ENCODE data around the gene OR7G2.

The OR7G2 gene

DNA sequence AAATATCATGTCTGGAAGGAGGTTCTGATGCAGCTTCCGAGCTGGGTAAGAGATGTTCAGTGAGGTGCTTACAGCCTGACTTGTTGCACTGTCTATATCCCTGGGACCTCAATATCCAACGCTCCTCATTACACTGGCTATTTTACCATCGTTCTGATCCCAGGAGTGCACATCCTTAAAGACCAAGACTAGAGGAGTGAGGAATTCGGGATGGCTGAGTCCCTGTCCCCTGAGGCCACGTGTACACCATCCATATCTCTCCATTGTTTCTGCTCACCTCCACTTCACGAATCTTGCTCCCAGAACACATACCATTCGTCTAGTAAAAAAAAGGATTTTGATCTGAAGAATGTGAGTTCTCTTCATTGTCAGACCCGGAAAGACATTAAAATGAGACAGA lies at the start of gene OR7G2:
Gene OR7G2 (minus strand): TSS at position 101 of the 400 bp plus-strand sequence. CDS start 4,232 bp downstream, outside the sequence.
- no peak for DNase-seq

DNA sequence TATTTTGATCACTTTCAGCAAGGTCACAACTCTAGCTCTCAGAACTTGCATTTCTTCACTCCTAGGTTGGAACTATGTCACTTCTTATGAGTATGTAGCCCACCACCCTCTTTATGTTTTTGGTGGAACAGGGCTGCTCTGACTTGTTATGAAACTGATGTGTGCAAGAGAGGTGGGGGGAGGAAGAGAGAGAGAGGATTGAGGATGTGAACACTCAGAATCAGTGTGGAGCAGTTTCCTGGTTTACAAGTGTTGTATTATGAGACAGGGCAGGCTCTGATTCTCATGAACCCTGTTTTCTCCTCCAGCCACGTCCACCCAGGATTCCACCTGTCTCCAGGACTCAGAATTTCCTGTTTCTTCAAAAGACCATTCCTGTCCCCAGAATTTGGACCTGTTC lies 49.0 kb upstream of the OR7G2 start:
- DNase-seq = no peak

DNA sequence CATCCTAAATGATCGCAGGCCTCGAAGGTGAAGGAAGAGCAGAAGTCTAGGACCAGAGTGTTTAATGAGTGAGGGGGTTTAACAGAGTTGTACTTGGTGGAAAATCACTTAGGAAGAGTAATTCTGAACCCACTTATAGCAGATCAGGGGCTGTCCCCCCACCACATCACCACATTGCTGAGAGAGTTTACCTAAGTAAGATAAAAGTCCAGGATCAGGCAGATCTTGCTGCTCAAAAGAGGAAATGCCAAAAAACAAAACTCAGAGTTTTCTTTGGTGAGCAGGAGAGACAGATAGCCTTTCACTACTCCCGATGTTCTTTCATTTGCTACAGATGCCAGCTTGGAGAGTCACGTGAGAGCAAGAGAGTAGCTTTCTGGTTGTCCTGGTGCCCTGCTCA lies 48.3 kb upstream of the OR7G2 start:
- no peak for DNase-seq

DNA sequence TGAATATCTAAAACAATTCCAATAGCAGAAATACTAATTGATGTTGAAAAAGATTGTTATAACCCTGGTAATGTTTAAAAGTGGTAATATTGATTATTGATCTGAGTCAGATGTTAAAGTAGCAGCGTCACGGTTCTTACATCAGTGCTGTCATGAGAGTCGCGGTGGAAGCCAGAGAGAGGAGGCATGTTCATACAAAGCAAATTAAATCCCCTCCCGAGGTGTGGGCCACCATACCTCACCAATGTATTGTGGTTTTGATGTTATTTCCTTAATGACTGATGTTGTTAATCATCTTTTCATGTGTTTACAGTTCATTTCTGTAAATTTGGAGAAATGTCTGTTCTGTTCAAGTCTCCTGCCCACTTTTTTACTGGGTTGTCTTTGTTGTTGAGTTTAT lies 44.1 kb upstream of the OR7G2 start:
- DNase-seq = no peak

DNA sequence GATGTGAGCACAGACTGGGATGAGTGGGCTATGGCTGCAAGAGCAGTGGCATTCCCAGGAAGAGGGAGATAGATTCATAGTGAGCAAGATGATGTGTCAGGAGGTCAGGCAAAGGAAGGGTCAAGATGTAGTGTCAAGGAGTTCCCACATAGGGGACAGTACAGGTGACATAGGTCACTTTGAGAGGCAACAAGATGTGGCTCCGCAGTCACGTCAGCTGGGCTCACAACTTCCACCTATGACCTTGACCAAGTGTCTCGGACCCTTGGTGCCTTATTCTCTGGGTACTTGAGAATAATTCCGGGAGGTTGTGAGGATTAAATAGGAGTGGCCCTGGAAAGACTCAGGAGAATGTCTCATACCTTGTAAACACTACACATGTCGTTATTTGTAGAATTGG lies 43.4 kb upstream of the OR7G2 start:
- DNase-seq = no peak

DNA sequence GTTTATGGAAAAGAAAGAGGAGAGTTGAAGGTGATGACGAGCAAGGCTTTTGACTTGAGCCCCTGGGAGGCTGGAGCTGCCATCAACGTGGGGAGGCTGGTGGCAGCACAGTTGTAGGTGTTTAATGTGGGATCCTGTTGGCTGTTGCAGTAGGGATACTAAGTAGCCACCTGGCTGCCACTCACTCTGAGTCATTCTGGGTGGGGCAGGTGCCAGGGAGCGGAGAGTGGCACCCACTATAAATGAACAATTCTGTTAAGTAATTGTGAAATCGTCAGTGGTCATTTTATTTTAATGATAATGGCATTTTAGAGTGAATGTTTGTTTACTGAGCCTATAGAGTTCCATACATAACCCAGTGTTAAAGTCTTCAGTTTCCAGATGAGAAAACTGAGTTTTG lies 42.7 kb upstream of the OR7G2 start:
- no peak for DNase-seq

DNA sequence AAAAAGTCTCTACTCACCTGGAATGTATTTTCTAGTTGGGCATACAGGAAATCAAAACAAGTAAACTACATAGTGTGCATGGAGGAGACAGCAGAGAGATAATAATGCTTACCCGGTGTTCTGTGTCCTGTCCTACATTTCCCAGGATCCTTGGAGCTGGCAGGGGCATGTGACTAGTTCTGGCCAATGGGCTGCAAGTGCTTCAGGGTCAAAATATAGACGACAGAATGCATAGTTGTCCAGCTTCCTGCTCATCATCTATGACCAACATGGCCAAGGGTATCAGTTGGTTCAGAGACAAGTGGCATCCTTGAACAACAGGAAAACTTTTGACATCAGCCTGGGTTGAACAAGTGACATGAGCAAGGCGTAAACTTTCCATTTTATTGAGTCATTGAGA lies 41.4 kb upstream of the OR7G2 start:
- no peak for DNase-seq

DNA sequence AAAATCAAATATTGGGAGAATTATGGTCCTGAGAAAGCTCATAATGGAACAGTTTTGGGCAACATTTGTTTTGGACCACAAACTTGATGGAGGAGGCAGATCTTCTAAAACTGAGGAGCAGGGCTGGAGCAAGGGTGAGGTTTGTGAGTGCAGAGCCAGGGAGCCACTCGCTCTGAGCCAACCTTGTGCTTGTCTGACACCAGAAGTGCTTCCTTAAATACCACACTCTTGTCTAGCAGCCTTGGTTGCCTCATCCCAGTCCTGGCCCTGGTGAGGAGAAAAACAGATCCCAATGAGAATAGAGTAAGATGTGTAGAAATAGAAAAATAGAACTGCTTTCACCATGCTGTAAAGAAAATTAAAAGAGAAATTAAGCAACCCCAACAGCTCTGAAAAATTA lies 39.6 kb upstream of the OR7G2 start:
- no peak for DNase-seq

DNA sequence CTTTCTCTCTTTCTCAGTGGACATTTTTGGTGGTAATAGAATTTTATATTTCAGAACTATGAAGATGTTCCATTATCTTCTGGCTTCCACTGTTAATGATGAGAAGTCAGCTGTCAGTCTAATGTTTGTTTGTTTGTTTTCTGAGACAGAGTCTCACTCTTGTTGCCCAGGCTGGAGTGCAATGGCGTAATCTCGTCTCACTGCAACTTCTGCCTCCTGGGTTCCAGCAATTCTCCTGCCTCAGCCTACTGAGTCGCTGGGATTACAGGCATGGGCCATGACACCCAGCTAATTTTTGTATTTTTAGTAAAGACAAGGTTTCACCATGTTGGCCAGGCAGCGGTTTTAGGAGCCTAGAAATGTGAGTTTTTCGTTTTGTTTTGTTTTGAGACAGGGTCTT lies 37.6 kb upstream of the OR7G2 start:
- peak; percentile 19 for DNase-seq

DNA sequence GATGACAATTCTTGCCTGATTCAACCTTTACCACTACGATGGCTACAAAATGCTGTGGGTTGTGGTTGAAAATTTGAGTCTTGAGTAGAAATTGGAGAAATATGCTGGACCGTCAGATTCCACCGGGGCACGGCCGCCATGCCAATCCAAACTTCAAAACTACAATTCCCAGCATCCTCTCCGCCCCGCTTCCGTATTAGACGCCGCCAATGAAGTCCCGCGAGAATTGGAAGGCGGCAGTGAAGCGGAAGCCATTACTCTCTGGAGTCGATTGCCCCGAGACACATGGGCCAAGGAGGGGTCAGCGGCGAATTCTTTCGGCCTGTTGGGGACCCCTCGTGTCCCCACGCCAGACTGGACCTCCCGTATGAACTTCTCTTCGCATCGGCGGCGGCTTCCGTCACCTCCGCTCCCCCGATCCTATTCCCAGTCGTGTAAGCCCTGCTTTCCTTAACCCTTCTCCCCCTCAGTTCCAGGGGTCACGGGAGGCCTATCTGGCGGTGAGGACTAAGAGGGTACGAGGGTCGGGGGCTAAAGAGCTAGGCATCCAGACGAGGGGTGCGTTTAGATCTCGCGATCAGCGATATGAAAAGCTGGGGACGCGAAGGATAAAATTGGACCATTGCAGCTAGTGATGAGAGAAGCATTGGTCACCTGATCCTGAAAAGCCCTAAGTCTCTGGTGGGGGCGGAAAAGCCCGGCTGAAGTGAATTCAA lies 33.0 kb upstream of the OR7G2 start, which contains the start of gene ZNF317:
Gene ZNF317 (plus strand): TSS at position 239 of the 716 bp plus-strand sequence. CDS start 15,620 bp downstream, outside the sequence.
- peak; percentile 96 for DNase-seq

DNA sequence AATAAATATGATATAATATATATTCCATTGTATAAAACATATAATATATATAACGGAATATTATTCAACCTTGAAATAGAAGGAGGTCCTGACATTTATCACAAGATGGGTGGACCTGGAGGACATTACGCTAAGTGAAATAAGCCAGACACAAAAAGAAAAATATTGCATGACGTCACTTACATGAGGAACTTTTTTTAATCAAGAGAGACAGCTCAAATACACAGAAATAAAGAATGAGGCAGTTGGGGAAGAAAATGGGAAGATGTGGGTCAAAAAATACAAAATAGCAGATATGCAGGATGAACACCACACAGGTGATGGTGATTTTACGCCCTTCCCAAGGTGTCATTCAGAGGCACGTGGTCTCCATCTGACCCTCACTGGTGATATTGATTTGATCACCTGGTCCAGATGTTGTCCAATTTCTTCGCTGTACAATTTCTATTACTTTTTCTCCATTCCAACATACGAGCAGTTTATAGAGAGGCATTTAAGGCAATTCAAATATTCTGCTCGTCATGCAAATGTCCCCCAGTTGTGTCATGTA lies 32.4 kb upstream of the OR7G2 start:
- DNase-seq = no peak

DNA sequence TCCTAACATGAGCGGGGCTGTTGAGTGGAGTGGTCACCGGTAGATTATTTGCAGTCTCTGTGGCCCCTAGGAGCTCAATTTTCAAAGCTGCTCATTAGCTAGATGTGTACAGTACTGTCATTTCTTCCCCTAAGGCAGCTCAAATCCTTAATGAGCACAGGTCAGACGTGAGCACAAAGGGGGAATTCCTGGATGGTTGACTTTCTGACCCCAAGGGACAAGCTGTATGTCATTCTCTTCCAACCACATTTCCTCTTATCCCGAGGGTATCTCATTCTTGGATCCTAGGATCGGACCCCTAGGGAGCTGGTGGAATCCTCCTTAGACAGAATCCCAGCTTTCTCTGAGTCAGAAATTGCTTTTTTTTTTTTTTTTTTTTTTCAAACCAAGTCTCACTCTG lies 25.1 kb upstream of the OR7G2 start:
- no peak for DNase-seq

DNA sequence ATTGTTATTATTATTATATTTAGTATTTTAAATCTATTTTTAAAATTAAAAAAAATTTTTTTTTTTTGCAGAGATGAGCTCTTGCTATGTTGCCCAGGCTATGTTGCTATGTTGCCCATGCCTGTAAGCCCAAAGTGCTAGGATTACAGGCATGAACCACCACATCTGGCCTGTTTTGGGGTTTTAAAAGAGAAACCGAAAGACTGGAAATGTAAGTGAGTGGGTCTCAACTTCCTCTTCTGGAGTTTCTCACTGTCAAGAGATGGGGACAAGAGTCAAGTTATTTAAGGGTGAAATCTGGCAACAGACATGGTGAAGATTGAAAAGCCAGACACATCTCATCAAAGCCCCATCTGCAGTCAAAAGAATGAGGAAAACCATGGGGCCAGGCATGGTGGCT lies 23.7 kb upstream of the OR7G2 start:
- DNase-seq = no peak

DNA sequence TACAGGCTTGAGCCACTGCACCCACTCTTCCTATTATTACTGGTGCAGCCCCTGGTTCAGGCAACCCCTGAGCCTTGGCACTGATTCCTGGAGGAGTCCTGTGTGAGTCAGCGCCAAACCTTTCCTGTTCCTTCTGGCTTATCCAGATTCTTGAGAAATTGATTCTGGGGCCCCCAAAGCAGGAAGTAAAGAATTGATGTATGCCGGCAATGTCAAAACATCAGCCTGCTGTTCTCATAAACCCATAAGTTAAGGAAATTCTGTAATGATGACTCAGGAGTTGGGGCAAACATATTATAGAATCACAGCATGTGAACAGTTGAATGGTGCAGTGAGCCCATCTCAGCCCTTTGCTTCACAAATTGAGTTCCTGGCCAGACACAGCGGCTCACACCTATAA lies 20.9 kb upstream of the OR7G2 start:
- DNase-seq = no peak

DNA sequence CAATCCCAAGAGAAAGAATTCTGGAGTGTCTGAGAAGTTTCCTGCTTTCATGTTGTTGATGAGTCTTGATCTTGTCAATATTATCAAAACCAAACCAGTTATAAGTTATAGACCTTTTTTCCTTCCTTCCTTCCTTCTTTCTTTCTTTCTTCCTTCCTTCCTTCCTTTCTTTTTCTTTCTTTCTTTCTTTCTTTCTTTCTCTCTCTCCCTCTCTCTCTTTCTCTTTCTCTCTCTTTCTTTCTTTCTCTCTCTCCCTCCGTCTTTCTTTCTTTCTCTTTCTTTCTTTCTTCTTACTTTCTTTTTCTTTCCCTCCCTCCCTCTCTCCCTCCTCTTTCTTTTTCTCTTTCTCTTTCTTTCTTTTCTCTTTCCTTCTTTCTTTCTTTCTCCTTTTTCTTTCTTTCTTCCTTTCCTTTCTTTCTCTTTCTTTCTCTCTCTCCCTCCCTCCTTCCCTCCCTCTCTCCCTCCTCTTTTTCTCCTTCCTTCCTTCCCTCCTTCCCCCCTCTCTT lies 19.7 kb upstream of the OR7G2 start, which contains the start of gene OR7G3:
Gene OR7G3 (minus strand): TSS at position 51 of the 506 bp plus-strand sequence. CDS start 0 bp downstream, at position 51.
- DNase-seq = no peak

DNA sequence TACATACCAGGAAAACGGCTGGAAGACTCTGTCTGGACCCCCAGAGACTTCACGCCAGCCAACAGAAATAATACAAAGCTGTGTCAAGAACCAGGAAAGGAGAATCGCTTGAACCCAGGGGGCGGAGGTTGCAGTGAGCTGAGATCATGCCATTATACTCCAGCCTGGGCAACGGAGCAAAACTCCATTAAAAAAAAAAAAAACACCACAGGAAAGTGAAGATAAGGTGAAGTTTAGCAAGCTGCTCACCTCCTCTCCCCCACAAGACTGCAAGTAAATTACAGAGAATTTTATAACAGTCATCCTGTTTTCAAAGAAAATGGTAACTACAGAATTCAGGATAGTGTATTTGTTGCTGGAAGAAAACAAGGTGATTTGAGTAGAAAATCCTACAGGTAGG lies 9.3 kb upstream of the OR7G2 start:
- no peak for DNase-seq

DNA sequence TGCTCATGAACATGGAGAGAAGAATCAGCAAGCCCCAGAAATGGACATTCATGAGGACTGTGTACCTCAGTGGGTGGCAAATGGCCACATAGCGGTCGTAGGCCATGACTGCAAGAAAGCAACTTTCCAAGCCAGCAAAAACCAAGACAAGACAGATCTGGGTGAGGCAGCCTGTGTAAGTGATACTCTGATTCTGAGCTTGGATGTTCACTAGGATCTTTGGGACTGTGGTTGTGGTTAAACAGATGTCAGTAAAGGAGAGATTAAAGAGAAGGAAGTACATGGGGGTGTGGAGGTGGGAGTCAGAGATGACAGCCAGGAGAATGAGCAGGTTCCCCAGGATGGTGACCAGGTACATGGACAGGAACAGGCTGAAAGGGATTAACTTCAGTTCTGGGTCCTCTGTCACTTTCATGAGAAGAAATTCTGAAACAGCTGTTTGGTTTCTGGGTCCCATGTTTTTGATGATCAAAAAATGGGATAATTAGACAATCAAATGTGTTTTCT lies 8.1 kb upstream of the OR7G2 start, which contains the start of gene OR7G1:
Gene OR7G1 (minus strand): TSS at position 457 of the 507 bp plus-strand sequence. CDS start 0 bp downstream, at position 457.
- no peak for DNase-seq

DNA sequence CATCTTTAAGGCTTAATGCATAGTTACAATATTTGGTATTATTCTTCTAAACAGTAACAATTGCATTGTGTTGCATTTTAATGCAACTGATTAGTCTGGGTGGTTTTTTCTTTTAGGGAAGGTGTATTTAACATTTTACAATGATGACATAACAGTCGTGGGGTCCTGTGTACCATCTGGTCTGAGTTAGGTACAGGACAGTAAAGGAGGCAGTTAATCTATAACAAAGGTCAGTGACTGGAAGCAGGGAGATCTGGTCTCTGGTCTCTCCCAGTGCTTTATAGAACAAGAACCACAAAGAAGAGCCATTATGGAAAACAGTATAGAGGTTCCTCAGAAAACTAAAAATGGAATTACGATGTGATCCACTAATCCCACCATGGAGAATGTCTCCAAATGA lies 2.7 kb upstream of the OR7G2 start:
- DNase-seq = no peak

DNA sequence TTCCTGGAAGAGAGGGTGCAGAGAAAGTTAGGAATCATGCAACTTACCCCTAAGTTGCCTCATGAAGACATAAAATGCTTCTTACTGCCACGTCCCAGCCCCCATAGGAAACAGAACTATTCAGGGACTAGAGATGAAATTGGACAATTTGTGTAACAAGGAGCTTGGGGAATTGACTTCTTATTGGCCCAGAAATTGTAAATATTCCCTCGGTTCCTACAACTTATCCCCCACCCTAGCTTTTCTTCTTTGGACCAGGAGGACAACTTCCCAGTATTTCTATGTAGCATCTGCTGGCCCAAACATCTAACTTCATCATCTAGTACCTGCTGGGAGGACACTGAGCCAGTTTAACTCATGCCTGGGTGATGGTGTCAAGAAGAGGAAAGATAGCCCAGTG lies 20.5 kb downstream of the OR7G2 start, which contains the start of gene OR1M1:
Gene OR1M1 (plus strand): TSS at position 301 of the 400 bp plus-strand sequence. CDS start 6,184 bp downstream, outside the sequence.
- DNase-seq = no peak

DNA sequence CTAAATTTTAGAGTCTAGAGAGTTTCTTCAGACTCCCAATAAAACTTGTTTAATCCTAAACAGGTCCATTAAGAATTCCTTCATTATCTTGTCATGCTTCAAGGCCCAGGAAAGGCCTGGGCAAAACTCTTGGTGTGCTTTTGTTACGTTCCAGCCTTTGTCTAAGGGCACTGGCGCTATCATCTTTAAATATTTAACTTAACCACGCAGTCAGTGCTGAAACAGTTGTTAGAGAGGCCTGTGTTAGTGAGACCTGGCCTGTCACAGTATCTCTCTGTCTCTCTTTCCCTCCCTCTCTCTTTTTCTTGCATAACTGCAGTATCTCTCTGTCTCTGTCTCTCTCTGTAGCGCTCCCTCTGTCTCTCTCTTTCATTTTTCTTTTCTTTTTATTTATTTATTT lies 28.6 kb downstream of the OR7G2 start:
- DNase-seq = peak; percentile 1

DNA sequence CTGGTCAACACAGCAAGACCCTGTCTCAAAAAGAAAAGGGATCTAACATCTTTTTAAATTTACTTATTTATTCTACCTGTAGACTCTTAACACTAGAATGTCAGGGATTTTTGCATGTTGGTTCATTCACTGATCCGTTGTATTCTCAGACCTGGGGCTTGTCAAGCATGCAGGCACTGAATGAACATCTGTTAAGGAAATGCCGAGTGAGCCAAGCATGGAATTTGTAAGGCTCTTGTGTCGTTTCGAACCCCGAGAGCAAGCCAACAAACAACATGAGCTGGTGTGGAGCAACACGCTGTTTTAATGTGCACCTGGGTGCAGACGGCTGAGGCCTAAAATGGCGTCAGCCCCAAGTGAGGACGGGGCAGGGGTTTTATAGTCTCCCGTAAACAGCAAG lies 30.4 kb downstream of the OR7G2 start:
- DNase-seq = no peak

DNA sequence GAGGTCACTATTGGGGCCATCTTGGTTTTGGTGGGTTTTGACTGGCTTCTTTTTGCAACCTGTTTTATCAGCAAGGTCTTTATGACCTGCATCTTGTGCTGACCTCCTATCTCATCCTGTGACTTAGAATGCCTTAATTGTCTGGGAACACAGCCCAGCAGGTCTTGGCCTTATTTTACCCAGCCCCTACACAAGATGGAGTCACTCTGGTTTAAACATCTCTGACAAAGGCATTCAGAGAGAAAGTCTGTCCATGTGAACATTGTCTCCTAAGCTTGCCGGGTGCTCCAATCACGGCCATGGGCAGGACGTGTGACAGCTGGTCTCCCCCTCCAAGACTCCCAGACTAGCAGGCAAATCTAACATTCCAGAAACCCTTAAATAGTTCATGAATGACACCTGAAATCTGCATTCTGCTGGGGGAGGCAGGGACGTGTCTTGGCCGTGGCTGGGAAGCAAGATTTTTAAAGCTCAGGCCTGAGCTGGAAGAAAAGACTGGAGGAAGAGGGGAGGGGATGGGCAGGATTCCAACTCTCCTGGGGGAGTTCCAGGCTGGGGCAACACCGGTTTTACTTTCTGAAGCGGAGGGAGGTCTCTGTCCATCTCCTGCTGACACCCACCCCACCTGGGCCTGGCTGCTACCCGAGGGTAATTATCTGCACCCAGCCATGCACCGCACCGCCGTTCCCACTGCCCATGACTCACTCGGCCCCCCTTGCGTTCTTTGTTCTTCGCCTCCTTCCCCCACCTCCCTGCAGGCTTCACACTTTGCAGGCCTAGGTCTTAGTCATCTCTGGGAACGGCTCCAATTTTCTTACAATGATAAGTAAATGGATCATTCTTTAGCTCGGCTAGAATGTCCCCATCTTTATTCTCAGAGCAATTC lies 32.0 kb downstream of the OR7G2 start:
- DNase-seq = peak; percentile 97

DNA sequence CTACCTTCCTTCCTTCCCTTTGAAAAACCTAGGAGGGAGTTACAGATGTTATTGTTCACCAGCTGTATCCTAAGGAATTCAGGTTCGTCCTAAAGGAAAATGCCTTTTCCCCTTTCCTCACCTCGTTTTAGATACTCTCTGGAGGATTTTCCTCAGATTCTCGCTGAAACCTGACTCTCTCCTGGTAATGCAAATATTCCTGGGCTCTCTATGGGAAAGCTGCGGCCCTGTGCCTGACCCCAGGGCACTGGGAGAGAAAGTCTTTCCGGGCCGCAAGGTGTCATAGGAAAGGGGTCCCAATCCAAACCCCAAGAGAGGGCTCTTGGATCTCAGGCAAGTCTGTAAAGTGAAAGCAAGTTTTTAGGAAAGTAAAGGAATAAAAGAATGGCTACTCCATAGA lies 33.5 kb downstream of the OR7G2 start:
- DNase-seq = no peak

All from hematopoietic multipotent progenitor cell treated with erythropoietin and hydrocortisone succinate and interleukin-3 and kit ligand, for 8 days (in vitro differentiated cells).